GM18499 (cell line): ENCODE measurements around the gene SLC1A6.
"Not testable (repeated sequence)": the region's sequence is repeated elsewhere in the genome, so short reads cannot be mapped to it uniquely, and the experiment has no call there.

ENCODE experiments used
- ATAC-seq: cut with Tn5 transposase; IDR thresholded peaks from one replicate; pipeline ENCODE4 v1.9.1; 2021; ENCODE audit warnings: moderate number of reproducible peaks; ENCODE audit not compliant: insufficient read depth, unreplicated experiment

The SLC1A6 gene

GRCh38 chr19:14979476-14980255, at the start of gene SLC1A6:
SLC1A6 (minus strand) TSS chr19:14979864; CDS start chr19:14972910, 6,954 bp downstream.
- no peak for ATAC-seq

DNA sequence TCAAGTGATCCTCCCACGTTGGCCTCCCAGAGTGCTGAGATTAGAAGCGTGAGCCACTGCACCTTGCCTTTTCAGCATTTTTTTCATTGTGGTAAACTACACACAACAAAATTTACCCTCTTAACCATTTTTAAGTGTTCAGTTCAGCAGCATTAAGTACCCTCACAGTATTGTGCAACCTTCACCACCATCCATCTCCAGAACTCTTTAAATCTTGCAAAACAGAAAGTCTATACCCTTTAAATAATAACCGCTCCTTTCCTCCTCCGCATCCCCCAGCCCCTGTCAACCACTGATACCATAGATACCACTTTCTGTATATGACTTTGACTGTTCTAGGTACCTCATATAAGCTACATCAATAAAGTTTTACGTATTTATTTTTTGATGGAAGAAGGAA, 48.8 kb upstream of the SLC1A6 start:
- ATAC-seq = no peak

GRCh38 chr19:15025217-15025616, 45.6 kb upstream of the SLC1A6 start:
- ATAC-seq = no peak

GRCh38 chr19:15022752-15023151, 43.1 kb upstream of the SLC1A6 start:
- ATAC-seq = no peak

GRCh38 chr19:15021286-15022007, 41.8 kb upstream of the SLC1A6 start:
- ATAC-seq = no peak

DNA sequence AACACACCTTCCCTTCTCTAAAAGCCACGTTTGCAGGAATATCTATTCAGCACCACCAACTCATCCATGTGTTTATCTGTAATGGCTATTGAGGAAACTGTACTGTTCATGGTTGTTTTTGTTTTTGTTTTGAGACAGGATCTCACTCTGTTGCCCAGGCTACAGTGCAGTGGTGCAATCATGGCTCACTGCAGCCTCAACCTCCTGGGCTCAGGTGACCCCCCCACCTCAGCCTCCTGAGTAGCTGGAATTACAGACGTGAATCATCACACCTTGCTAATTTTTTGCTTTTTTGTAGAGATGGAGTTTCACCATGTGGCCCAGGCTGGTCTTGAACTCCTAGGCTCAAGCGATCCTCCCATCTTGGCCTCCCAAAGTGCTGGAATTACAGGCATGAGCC, 39.2 kb upstream of the SLC1A6 start:
- not testable (repeated sequence) for ATAC-seq

DNA sequence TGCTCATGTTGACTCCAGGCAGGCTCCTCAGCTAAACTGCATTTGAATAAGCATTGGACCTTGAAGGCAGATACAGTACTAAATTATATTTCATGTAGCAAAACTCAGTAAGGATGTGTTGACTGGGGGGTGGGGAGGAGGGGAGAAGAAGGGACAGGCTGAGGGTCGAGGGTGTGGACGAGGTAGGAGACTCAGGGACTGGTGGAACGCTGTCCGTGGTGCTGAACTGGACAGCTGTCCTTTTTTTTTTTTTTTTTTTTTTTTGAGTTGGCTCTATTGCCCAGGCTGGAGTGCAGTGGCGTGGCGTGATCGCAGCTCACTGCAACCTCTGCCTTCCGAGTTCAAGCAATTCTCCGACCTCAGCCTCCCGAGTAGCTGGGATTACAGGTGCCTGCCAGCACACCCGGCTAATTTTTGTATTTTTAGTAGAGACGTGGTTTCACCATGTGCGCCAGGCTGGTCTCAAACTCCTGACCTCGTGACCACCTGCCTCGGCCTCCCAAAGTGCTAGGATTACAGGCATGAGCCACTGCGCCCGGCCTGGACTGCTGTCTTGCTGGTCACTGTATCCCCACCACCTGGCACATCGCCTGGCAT, 36.4 kb upstream of the SLC1A6 start:
- ATAC-seq = no peak

GRCh38 chr19:15014579-15014978, 34.9 kb upstream of the SLC1A6 start:
- no peak for ATAC-seq

- no peak for ATAC-seq
These were observed 31.0 kb upstream of the SLC1A6 start for GRCh38 chr19:15010501-15011300.

GRCh38 chr19:15008308-15008707, 28.6 kb upstream of the SLC1A6 start:
- ATAC-seq = no peak

DNA sequence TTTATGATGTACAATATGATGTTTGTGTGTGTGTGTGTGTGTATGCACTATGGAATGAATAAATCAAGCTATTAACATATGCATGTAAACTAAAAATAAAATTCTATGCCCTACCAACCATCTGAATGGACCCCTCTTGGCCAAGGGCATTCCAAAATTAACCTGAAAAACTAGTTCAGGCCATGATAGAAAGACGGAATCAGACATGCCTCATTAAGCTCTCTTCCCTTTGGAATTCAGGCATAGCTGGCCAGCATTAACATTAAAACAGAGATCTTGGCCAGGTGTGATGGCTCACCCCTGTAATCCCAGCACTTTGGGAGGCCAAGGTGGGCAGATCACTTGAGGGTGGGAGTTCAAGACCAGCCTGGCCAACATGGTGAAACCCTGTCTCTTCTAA, 18.3 kb upstream of the SLC1A6 start:
- ATAC-seq = no peak

- no peak for ATAC-seq
These were observed 13.1 kb upstream of the SLC1A6 start for GRCh38 chr19:14992780-14993179.

GRCh38 chr19:14985133-14985532, 5.5 kb upstream of the SLC1A6 start:
- ATAC-seq = no peak

DNA sequence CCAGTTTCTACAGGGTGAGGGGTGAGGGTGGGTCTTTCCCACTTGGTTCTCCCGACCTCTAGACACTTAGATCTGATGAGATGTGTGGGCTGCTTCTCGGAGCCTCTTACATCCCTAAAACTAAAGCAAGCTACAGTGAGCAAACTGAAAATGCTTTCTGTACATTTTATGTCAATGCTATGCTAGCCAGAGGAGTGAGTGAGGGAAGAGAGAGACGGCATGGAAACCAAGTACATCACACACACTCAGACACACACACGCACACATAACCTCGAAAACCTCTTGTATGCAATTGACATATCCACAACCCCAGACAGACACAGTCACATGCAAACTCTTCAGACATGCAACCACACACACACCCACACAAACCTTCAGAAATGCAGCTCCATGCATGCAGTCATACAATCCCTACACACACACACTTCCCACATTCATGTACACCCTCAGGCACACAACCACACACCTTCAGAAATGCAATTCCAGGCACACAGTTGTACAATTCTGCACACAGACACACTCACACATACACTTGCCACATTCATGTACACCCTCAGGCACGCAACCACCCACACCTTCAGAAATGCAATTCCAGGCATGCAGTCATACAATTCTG, 1.4 kb downstream of the SLC1A6 start:
- no peak for ATAC-seq

- no peak for ATAC-seq
These were observed 2.5 kb downstream of the SLC1A6 start for GRCh38 chr19:14977128-14977527.

DNA sequence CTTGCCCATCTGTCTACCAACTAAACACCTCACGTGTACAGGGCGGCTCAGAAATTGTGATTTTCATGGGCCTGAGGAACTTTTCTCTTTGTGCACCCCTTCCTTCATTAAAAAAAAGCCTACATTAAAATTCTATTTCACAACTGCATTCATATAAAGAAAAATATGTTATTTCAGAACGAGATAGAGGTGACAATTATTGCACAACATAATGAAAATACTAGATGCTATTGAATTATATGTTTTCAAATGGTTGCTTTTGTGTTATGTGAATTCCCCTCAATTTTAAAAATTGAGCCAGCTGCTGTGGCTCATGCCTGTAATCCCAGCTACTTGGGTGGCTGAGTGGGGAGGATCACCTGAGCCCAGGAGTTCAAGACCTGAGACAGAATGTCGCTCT, 5.2 kb downstream of the SLC1A6 start:
- ATAC-seq = no peak

- ATAC-seq = no peak
These were observed 7.0 kb downstream of the SLC1A6 start for GRCh38 chr19:14972676-14973075.

GRCh38 chr19:14971474-14971873, 8.2 kb downstream of the SLC1A6 start:
- no peak for ATAC-seq

DNA sequence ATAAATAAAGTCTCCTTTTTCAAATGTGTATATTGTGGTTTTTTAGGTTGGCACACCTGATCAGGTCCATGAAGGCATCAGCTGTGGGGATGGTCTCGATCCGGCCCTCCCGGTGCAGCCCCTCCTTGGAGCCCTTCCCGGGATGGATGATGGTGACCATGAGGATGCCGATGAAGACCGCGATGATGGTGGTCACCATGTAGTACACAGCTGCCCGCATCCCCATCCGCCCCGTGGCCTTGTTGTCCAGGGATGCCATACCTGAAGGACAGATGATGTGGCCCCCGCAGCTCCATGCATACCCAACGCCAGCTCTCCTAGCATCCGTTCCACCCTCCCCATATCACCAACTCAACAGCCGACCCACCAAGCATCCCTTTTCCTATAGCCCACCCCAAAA, 11.4 kb downstream of the SLC1A6 start:
- ATAC-seq = no peak
